ENCODE data around the gene MFN2. TPM values are rescaled to one million over a fixed set of nuclear protein-coding genes. Genes with fewer than 3 reads are reported as not detected.

Gene MFN2
- total and polyA plus RNA-seq, 9 of the 15 experiments (the other 6 are each of a cell fraction or from before 2014, with no cell fraction given): 10.5 to 158 (median 87.1) TPM

DNA sequence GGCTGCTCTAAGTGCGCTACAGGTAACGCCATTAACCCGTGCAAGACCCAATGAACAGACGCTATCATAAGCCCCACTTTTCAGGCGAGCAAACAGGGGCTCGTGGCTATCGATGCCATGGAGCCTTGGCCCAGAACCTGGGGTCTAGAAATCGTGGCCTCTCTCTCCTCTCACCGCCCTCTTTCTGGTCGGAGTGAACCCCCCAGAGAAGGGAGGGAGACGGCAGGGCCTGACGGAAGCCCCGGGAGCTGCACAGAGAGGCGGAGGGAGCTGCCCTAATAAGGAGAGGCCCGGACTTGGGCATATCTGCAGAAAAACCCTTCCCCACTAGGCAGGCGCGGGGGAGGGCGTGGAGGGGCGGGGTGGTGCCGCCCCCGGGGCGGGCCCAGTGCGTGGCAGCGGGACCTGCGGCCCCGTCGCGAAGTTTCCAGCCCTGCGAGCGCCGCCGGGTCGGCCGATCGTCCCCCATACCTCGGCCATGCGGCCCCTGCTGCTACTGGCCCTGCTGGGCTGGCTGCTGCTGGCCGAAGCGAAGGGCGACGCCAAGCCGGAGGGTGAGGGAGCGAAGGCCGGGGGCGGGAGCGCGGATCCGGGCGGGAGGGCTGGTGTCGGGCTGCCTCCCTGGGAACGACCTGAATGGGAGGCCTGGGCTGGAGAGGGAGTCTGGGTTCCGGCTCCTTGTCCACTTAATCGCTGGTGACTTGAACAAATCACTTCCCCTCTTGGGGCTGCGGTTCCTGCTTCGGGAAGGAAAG, 45.8 kb upstream of the MFN2 start, which contains the start of gene PLOD1 (continued):
- TF ChIP-seq, protein P1, sequence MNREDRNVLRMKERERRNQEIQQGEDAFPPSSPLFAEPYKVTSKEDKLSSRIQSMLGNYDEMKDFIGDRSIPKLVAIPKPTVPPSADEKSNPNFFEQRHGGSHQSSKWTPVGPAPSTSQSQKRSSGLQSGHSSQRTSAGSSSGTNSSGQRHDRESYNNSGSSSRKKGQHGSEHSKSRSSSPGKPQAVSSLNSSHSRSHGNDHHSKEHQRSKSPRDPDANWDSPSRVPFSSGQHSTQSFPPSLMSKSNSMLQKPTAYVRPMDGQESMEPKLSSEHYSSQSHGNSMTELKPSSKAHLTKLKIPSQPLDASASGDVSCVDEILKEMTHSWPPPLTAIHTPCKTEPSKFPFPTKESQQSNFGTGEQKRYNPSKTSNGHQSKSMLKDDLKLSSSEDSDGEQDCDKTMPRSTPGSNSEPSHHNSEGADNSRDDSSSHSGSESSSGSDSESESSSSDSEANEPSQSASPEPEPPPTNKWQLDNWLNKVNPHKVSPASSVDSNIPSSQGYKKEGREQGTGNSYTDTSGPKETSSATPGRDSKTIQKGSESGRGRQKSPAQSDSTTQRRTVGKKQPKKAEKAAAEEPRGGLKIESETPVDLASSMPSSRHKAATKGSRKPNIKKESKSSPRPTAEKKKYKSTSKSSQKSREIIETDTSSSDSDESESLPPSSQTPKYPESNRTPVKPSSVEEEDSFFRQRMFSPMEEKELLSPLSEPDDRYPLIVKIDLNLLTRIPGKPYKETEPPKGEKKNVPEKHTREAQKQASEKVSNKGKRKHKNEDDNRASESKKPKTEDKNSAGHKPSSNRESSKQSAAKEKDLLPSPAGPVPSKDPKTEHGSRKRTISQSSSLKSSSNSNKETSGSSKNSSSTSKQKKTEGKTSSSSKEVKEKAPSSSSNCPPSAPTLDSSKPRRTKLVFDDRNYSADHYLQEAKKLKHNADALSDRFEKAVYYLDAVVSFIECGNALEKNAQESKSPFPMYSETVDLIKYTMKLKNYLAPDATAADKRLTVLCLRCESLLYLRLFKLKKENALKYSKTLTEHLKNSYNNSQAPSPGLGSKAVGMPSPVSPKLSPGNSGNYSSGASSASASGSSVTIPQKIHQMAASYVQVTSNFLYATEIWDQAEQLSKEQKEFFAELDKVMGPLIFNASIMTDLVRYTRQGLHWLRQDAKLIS (CRISPR knock-in tag; IDR thresholded peaks at IDR 0.05): no peak
- TF ChIP-seq LCOR (CRISPR knock-in tag; IDR thresholded peaks at IDR 0.05) (peak; percentile 38; the same call in 1 of the 2 replicates), NELFE (IDR thresholded peaks at IDR 0.05; ENCODE audit: insufficient read depth, insufficient read length) (no peak), ZNF324 (CRISPR knock-in tag; IDR thresholded peaks at IDR 0.05) (0 out of 2 replicates have a peak, but pooled peaks have one; percentile 10), CBX1 (IDR thresholded peaks at IDR 0.05; ENCODE audit: low read depth) (no peak), CREM (IDR thresholded peaks at IDR 0.05; ENCODE audit: low read depth) (0 out of 2 replicates have a peak, but pooled peaks have one; percentile 13), SIX5 (IDR thresholded peaks at IDR 0.05; ENCODE audit: borderline replicate concordance in 1 of 2, insufficient read depth in 1 of 2, low read depth in 1 of 2, low read length in 2 of 2) (no peak), RB1 (IDR thresholded peaks at IDR 0.05; ENCODE audit: low read depth) (no peak; the same call in 1 of the 2 replicates), L3MBTL2 (IDR thresholded peaks at IDR 0.05) (peak; percentile 87), HDAC1 (IDR thresholded peaks at IDR 0.05) (peak; percentile 64 to 70; a peak in 3 of 4 replicates), RNF2 (IDR thresholded peaks at IDR 0.05) (peak; percentile 80), ZFP36 (IDR thresholded peaks at IDR 0.05; ENCODE audit: low read depth, low read length, partially characterized antibody) (peak; percentile 62), PHB2 (IDR thresholded peaks at IDR 0.05; ENCODE audit: low read depth) (no peak)
- TF ChIP-seq, protein P2, sequence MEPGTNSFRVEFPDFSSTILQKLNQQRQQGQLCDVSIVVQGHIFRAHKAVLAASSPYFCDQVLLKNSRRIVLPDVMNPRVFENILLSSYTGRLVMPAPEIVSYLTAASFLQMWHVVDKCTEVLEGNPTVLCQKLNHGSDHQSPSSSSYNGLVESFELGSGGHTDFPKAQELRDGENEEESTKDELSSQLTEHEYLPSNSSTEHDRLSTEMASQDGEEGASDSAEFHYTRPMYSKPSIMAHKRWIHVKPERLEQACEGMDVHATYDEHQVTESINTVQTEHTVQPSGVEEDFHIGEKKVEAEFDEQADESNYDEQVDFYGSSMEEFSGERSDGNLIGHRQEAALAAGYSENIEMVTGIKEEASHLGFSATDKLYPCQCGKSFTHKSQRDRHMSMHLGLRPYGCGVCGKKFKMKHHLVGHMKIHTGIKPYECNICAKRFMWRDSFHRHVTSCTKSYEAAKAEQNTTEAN (CRISPR knock-in tag; IDR thresholded peaks at IDR 0.05): no peak
- TF ChIP-seq, protein P3, sequence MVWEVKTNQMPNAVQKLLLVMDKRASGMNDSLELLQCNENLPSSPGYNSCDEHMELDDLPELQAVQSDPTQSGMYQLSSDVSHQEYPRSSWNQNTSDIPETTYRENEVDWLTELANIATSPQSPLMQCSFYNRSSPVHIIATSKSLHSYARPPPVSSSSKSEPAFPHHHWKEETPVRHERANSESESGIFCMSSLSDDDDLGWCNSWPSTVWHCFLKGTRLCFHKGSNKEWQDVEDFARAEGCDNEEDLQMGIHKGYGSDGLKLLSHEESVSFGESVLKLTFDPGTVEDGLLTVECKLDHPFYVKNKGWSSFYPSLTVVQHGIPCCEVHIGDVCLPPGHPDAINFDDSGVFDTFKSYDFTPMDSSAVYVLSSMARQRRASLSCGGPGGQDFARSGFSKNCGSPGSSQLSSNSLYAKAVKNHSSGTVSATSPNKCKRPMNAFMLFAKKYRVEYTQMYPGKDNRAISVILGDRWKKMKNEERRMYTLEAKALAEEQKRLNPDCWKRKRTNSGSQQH (CRISPR knock-in tag; IDR thresholded peaks at IDR 0.05): 0 out of 2 replicates have a peak, but pooled peaks have one; percentile 1
- TF ChIP-seq, protein P4, sequence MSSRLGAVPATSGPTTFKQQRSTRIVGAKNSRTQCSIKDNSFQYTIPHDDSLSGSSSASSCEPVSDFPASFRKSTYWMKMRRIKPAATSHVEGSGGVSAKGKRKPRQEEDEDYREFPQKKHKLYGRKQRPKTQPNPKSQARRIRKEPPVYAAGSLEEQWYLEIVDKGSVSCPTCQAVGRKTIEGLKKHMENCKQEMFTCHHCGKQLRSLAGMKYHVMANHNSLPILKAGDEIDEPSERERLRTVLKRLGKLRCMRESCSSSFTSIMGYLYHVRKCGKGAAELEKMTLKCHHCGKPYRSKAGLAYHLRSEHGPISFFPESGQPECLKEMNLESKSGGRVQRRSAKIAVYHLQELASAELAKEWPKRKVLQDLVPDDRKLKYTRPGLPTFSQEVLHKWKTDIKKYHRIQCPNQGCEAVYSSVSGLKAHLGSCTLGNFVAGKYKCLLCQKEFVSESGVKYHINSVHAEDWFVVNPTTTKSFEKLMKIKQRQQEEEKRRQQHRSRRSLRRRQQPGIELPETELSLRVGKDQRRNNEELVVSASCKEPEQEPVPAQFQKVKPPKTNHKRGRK (tag; IDR thresholded peaks at IDR 0.05): no peak
